ENCODE data around the gene SLC10A4.

Gene SLC10A4

GRCh38 chr4:48461000-48461399 is 22.1 kb upstream of the SLC10A4 start:
- Histone ChIP-seq H3K4me1 (ENCODE audit: control insufficient read depth, insufficient read depth, low read length) (no peaks in the 10 kb centered on the region), H3K36me3 (ENCODE audit: control insufficient read depth, insufficient read depth, low read length) (no peaks in the 10 kb centered on the region), H3K27ac (ENCODE audit: low read length) (no peak overlapping the region), H3K9me3 (ENCODE audit: control insufficient read depth, insufficient read depth, low read length) (no peaks in the 10 kb centered on the region), H3K27me3 (ENCODE audit: control insufficient read depth, insufficient read depth, low read length) (no peaks in the 10 kb centered on the region), H3K4me3 (ENCODE audit: low read length) (no peak overlapping the region)
- DNase-seq (ENCODE audit: low read depth, low spot score), result no peak

- Histone ChIP-seq H3K27ac (ENCODE audit: low read length) (no peak overlapping the region), H3K9me3 (ENCODE audit: control insufficient read depth, insufficient read depth, low read length) (no peaks in the 10 kb centered on the region), H3K4me1 (ENCODE audit: control insufficient read depth, insufficient read depth, low read length) (no peaks in the 10 kb centered on the region), H3K27me3 (ENCODE audit: control insufficient read depth, insufficient read depth, low read length) (no peaks in the 10 kb centered on the region), H3K36me3 (ENCODE audit: control insufficient read depth, insufficient read depth, low read length) (no peaks in the 10 kb centered on the region), H3K4me3 (ENCODE audit: low read length) (no peak overlapping the region)
- no peak for DNase-seq (ENCODE audit: low read depth, low spot score)
- no CpG with 5 or more reads among the region's 5 CpGs for WGBS (ENCODE audit: insufficient coverage, insufficient read length)
Observed at GRCh38 chr4:48462363-48462762, 20.8 kb upstream of the SLC10A4 start.

GRCh38 chr4:48467442-48467841 is 15.7 kb upstream of the SLC10A4 start:
- H3K9me3 ChIP-seq (ENCODE audit: control insufficient read depth, insufficient read depth, low read length), result no peaks in the 10 kb centered on the region
- no peak for DNase-seq (ENCODE audit: low read depth, low spot score)
- H3K36me3 ChIP-seq (ENCODE audit: control insufficient read depth, insufficient read depth, low read length), result no peaks in the 10 kb centered on the region
- no peaks in the 10 kb centered on the region for H3K4me1 ChIP-seq (ENCODE audit: control insufficient read depth, insufficient read depth, low read length)
- H3K4me3 ChIP-seq (ENCODE audit: low read length), result no peak overlapping the region
- no peaks in the 10 kb centered on the region for H3K27me3 ChIP-seq (ENCODE audit: control insufficient read depth, insufficient read depth, low read length)
- no peak overlapping the region for H3K27ac ChIP-seq (ENCODE audit: low read length)
- WGBS (ENCODE audit: insufficient coverage, insufficient read length), result no CpG with 5 or more reads among the region's 2 CpGs

GRCh38 chr4:48467891-48468290 is 15.3 kb upstream of the SLC10A4 start:
- Histone ChIP-seq H3K9me3 (ENCODE audit: control insufficient read depth, insufficient read depth, low read length) (no peaks in the 10 kb centered on the region), H3K27me3 (ENCODE audit: control insufficient read depth, insufficient read depth, low read length) (no peaks in the 10 kb centered on the region), H3K27ac (ENCODE audit: low read length) (no peak overlapping the region), H3K36me3 (ENCODE audit: control insufficient read depth, insufficient read depth, low read length) (no peaks in the 10 kb centered on the region), H3K4me1 (ENCODE audit: control insufficient read depth, insufficient read depth, low read length) (no peaks in the 10 kb centered on the region), H3K4me3 (ENCODE audit: low read length) (no peak overlapping the region)
- DNase-seq (ENCODE audit: low read depth, low spot score), result no peak
- WGBS (ENCODE audit: insufficient coverage, insufficient read length), result no CpG with 5 or more reads among the region's 5 CpGs

- DNase-seq (ENCODE audit: low read depth, low spot score), result no peak
- no peaks in the 10 kb centered on the region for H3K36me3 ChIP-seq (ENCODE audit: control insufficient read depth, insufficient read depth, low read length)
- no peak overlapping the region for H3K27ac ChIP-seq (ENCODE audit: low read length)
- WGBS (ENCODE audit: insufficient coverage, insufficient read length), result no CpG with 5 or more reads among the region's 1 CpG
- no peaks in the 10 kb centered on the region for H3K27me3 ChIP-seq (ENCODE audit: control insufficient read depth, insufficient read depth, low read length)
- H3K4me3 ChIP-seq (ENCODE audit: low read length), result no peak overlapping the region
- no peaks in the 10 kb centered on the region for H3K9me3 ChIP-seq (ENCODE audit: control insufficient read depth, insufficient read depth, low read length)
- no peaks in the 10 kb centered on the region for H3K4me1 ChIP-seq (ENCODE audit: control insufficient read depth, insufficient read depth, low read length)
Observed at GRCh38 chr4:48470137-48470536, 13.0 kb upstream of the SLC10A4 start.

GRCh38 chr4:48470570-48470969 is 12.6 kb upstream of the SLC10A4 start:
- Histone ChIP-seq H3K4me3 (ENCODE audit: low read length) (no peak overlapping the region), H3K9me3 (ENCODE audit: control insufficient read depth, insufficient read depth, low read length) (no peaks in the 10 kb centered on the region), H3K4me1 (ENCODE audit: control insufficient read depth, insufficient read depth, low read length) (no peaks in the 10 kb centered on the region), H3K27ac (ENCODE audit: low read length) (no peak overlapping the region), H3K36me3 (ENCODE audit: control insufficient read depth, insufficient read depth, low read length) (no peaks in the 10 kb centered on the region), H3K27me3 (ENCODE audit: control insufficient read depth, insufficient read depth, low read length) (no peaks in the 10 kb centered on the region)
- WGBS (ENCODE audit: insufficient coverage, insufficient read length), result no CpG with 5 or more reads among the region's 2 CpGs
- DNase-seq (ENCODE audit: low read depth, low spot score), result no peak

- Histone ChIP-seq H3K4me1 (ENCODE audit: control insufficient read depth, insufficient read depth, low read length) (no peaks in the 10 kb centered on the region), H3K27ac (ENCODE audit: low read length) (no peak overlapping the region), H3K36me3 (ENCODE audit: control insufficient read depth, insufficient read depth, low read length) (no peaks in the 10 kb centered on the region), H3K27me3 (ENCODE audit: control insufficient read depth, insufficient read depth, low read length) (peaks cover 2% of the 10 kb centered on the region; the same call in 1 of the 2 replicates), H3K9me3 (ENCODE audit: control insufficient read depth, insufficient read depth, low read length) (no peaks in the 10 kb centered on the region), H3K4me3 (ENCODE audit: low read length) (no peak overlapping the region)
- DNase-seq (ENCODE audit: low read depth, low spot score), result no peak
- WGBS (ENCODE audit: insufficient coverage, insufficient read length), result no CpG with 5 or more reads among the region's 1 CpG
Observed at GRCh38 chr4:48472794-48473193, 10.3 kb upstream of the SLC10A4 start.

- DNase-seq (ENCODE audit: low read depth, low spot score), result no peak
- no peak overlapping the region for H3K27ac ChIP-seq (ENCODE audit: low read length)
- H3K4me1 ChIP-seq (ENCODE audit: control insufficient read depth, insufficient read depth, low read length), result no peaks in the 10 kb centered on the region
- H3K9me3 ChIP-seq (ENCODE audit: control insufficient read depth, insufficient read depth, low read length), result no peaks in the 10 kb centered on the region
- H3K36me3 ChIP-seq (ENCODE audit: control insufficient read depth, insufficient read depth, low read length), result no peaks in the 10 kb centered on the region
- no CpG with 5 or more reads among the region's 6 CpGs for WGBS (ENCODE audit: insufficient coverage, insufficient read length)
- H3K4me3 ChIP-seq (ENCODE audit: low read length), result no peak overlapping the region
- H3K27me3 ChIP-seq (ENCODE audit: control insufficient read depth, insufficient read depth, low read length), result peaks cover 2% of the 10 kb centered on the region; the same call in 1 of the 2 replicates
Observed at GRCh38 chr4:48475770-48476169, 7.4 kb upstream of the SLC10A4 start.

- H3K4me3 ChIP-seq (ENCODE audit: low read length), result no peak overlapping the region
- DNase-seq (ENCODE audit: low read depth, low spot score), result no peak
- no peak overlapping the region for H3K27ac ChIP-seq (ENCODE audit: low read length)
- no peaks in the 10 kb centered on the region for H3K9me3 ChIP-seq (ENCODE audit: control insufficient read depth, insufficient read depth, low read length)
- H3K4me1 ChIP-seq (ENCODE audit: control insufficient read depth, insufficient read depth, low read length), result no peaks in the 10 kb centered on the region
- no peaks in the 10 kb centered on the region for H3K36me3 ChIP-seq (ENCODE audit: control insufficient read depth, insufficient read depth, low read length)
- WGBS (ENCODE audit: insufficient coverage, insufficient read length), result 100% methylated on average over 1 of the region's 2 CpGs
- peaks cover 9% of the 10 kb centered on the region for H3K27me3 ChIP-seq (ENCODE audit: control insufficient read depth, insufficient read depth, low read length)
Observed at GRCh38 chr4:48478273-48478672, 4.9 kb upstream of the SLC10A4 start.

GRCh38 chr4:48481581-48481980 is 1.6 kb upstream of the SLC10A4 start:
- no CpG with 5 or more reads among the region's 1 CpG for whole genome bisulfite sequencing (ENCODE audit: insufficient coverage, insufficient read length)
- Histone ChIP-seq H3K4me3 (ENCODE audit: low read length) (no peak overlapping the region), H3K9me3 (ENCODE audit: control insufficient read depth, insufficient read depth, low read length) (no peaks in the 10 kb centered on the region), H3K36me3 (ENCODE audit: control insufficient read depth, insufficient read depth, low read length) (no peaks in the 10 kb centered on the region), H3K4me1 (ENCODE audit: control insufficient read depth, insufficient read depth, low read length) (peaks cover 1% of the 10 kb centered on the region; the same call in 1 of the 2 replicates), H3K27ac (ENCODE audit: low read length) (no peak overlapping the region), H3K27me3 (ENCODE audit: control insufficient read depth, insufficient read depth, low read length) (peaks cover 24% of the 10 kb centered on the region)
- no peak for DNase-seq (ENCODE audit: low read depth, low spot score)

- peaks cover 1% of the 10 kb centered on the region; the same call in 1 of the 2 replicates for H3K4me1 ChIP-seq (ENCODE audit: control insufficient read depth, insufficient read depth, low read length)
- H3K9me3 ChIP-seq (ENCODE audit: control insufficient read depth, insufficient read depth, low read length), result no peaks in the 10 kb centered on the region
- H3K36me3 ChIP-seq (ENCODE audit: control insufficient read depth, insufficient read depth, low read length), result no peaks in the 10 kb centered on the region
- DNase-seq (ENCODE audit: low read depth, low spot score), result no peak
- H3K4me3 ChIP-seq (ENCODE audit: low read length), result peak overlapping the region; percentile 52; the same call in 1 of the 2 replicates
- peaks cover 24% of the 10 kb centered on the region for H3K27me3 ChIP-seq (ENCODE audit: control insufficient read depth, insufficient read depth, low read length)
- no CpG with 5 or more reads among the region's 66 CpGs for WGBS (ENCODE audit: insufficient coverage, insufficient read length)
- no peak overlapping the region for H3K27ac ChIP-seq (ENCODE audit: low read length)
Observed at GRCh38 chr4:48483777-48484493, 792 bp downstream of the SLC10A4 start.

Data from iPS DF 6.9 (cell line).